Measurements from ENCODE around the gene SUN1. TPM values are rescaled to one million over a fixed set of nuclear protein-coding genes. Genes with fewer than 3 reads are reported as not detected.

Gene SUN1
- total and polyA plus RNA-seq, 9 of the 15 experiments (the other 6 are each of a cell fraction or from before 2014, with no cell fraction given) = 36.8 to 132 (median 62.3) TPM

DNA sequence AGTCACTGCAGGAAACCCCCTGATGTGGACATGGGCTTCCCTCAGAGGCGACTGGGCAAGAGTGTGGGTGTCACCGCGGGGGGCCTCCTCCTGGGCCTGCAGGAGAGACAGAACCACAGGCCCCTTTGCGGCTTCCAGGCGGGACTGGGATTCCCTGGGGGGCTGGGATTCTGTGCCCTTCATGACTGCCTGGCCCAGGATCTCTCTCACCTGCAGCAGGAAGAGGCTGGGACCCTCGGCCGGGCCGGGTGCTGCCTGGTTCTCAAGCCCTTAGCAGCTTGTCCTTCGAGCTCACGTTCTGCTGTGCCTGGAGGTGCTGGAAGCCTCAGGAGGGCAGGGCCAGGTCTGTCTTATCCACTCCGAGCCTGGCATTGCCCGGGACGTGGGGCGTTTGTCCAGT, 11.8 kb downstream of the SUN1 start (continued):
- TF ChIP-seq MXD1 (CRISPR knock-in tag; IDR thresholded peaks at IDR 0.05; ENCODE audit: borderline replicate concordance, poor library complexity, severe bottlenecking) (no peak), ZNF395 (CRISPR knock-in tag; IDR thresholded peaks at IDR 0.05) (no peak)

DNA sequence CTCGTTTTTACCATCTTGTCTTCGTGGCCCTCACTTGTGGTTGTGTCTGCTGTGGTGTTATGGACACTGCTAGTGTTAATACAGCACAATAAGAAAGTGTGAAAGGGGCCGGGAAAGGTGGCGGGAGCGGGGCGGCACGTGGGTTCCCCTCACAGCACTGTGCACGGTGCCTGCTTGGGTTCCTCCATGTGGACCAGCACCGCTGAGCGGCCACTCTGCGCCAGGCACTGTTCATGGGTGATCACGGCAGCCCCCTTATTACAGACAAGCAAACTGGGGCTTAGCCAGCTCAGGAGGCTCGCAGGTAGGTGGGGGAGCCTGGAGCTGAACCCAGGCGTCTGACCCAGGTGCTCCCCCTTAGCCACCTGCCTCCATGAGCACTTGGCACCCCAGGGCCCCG, 12.2 kb downstream of the SUN1 start:
- intact Hi-C loops (cut with micrococcal nuclease) = no loop called here
- peaks cover 3% of the 10 kb centered on the region for H3K9me3 ChIP-seq (replicated peaks; ENCODE audit: control insufficient read depth, insufficient read depth, low read depth, low read length)
- H3K27me3 ChIP-seq (ENCODE audit: control insufficient read depth in 2 of 2, insufficient read depth in 2 of 2, low read length in 2 of 2) = no peaks in the 10 kb centered on the region
- DNase-seq (ENCODE audit: extremely low read depth in 1 of 4, low spot score in 3 of 4) (no peak), ATAC-seq (no peak), FAIRE-seq (no peak)
- no peak overlapping the region for H3K4me3 ChIP-seq
- peak overlapping the region in 1 of 2 experiments; percentile 26; a peak in 1 of 4 replicates for H3K9ac ChIP-seq (ENCODE audit: insufficient read depth in 1 of 2, low read depth in 2 of 2, low read length in 2 of 2)
- ChIA-PET CTCF (ENCODE audit: low intra/inter-chr PET ratio) (no interaction called here), POLR2A (interaction anchor here (0.8 kb wide), 1 partner anchor 15 kb away, joined by 3 read pairs; no protein-coding TSS in a partner anchor)
- no peak overlapping the region for H3K27ac ChIP-seq (ENCODE audit: extremely low read depth, low read depth, low read length)
- H3K9me1 ChIP-seq (ENCODE audit: control insufficient read depth, insufficient read depth, low read length) = no peaks in the 10 kb centered on the region
- no peak overlapping the region for H3K4me2 ChIP-seq (ENCODE audit: insufficient read depth, low read length)
- H4K20me1 ChIP-seq (replicated peaks; ENCODE audit: control insufficient read depth, insufficient read depth, low read length) = no peaks in the 10 kb centered on the region
- in situ Hi-C loops (cut with MboI) = no loop called here
- BruUV-seq (replicated peaks) = no TSS peak
- H2AFZ ChIP-seq (ENCODE audit: low read depth, low read length) = no peak overlapping the region
- peaks cover 66% of the 10 kb centered on the region; the same call in 2 of the 3 replicates for H3K36me3 ChIP-seq (ENCODE audit: control insufficient read depth, insufficient read depth, low read length)
- 95% methylated on average over 11 of the region's 15 CpGs for WGBS (ENCODE audit: insufficient coverage, low coverage, missing lambda C conversion rate)
- H3K4me1 ChIP-seq (replicated peaks in 1 of 2; ENCODE audit: control insufficient read depth in 2 of 2, insufficient read depth in 2 of 2, low read length in 2 of 2) = peaks cover 0 to 6% of the 10 kb centered on the region in 2 experiments; a peak in 1 of 5 replicates
- peaks cover 5% of the 10 kb centered on the region; the same call in 1 of the 3 replicates for H3K79me2 ChIP-seq (ENCODE audit: control insufficient read depth, insufficient read depth, low read length)
- TF ChIP-seq ZNF407 (IDR thresholded peaks at IDR 0.05; ENCODE audit: low read depth) (no peak), TCF7L2 (IDR thresholded peaks at IDR 0.05; ENCODE audit: low read depth, low read length) (no peak), CTCF (IDR thresholded peaks at IDR 0.05 in 2 of 3, conservative IDR thresholded peaks at IDR 0.05 in 1 of 3; ENCODE audit: insufficient read depth in 2 of 3, low read depth in 1 of 3, low read length in 3 of 3) (no peak), CGGBP1 (CRISPR knock-in tag; IDR thresholded peaks at IDR 0.05) (no peak), ELF4 (CRISPR knock-in tag; IDR thresholded peaks at IDR 0.05) (no peak)
